ENCODE data around the gene GAMT. TPM values are rescaled to one million over a fixed set of nuclear protein-coding genes. Genes with fewer than 3 reads are reported as not detected.
A peak's percentile ranks its signal among the peaks of the same experiment; 100 is the strongest.

Gene GAMT
- total and polyA plus RNA-seq, 2 of the 13 experiments (the other 11 are each of a cell fraction or from before 2014, with no cell fraction given): 115 to 124 TPM

DNA sequence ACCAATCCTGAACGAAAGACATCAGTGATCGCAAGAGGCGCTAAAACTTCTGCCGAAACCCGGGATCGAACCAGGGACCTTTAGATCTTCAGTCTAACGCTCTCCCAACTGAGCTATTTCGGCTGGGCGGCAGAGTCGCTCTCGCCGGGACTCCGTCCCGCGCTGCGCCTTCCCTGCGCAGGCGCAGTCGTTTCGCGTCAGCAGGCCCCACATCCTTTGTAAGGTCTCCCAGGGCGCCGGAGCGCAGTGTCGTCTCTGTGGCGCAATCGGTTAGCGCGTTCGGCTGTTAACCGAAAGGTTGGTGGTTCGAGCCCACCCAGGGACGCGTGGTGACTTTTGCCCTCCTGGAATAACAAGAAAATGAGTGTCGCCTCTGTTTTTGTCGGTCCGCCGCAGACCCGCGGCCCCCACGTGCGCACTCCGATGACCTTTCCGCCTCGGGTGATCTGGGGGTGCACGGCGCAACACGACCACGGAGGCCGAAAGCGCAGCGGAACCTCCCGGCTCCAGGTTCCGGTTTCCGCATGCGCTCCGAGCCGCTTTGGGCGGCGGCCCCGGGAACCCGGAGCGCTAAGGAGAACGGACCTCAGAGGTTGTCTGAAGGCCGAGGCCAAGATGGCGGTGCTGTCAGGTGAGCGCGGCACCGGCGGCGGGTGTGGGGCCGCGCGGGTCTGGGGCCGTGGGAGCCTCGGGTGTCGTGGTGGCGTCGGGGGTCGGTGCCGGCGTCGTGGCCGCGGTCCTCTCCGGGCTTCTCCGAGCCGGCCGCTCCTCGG is 17.8 kb downstream of the GAMT start, which contains the start of gene NDUFS7 (continued):
- peak; percentile 91; the same call in 1 of the 2 replicates for TF ChIP-seq ZFP41 (CRISPR knock-in tag; IDR thresholded peaks at IDR 0.05; ENCODE audit: borderline replicate concordance)
- TF ChIP-seq ZNF7 (CRISPR knock-in tag; IDR thresholded peaks at IDR 0.05): no peak
- peak; percentile 54; the same call in 1 of the 2 replicates for TF ChIP-seq ZBTB8A (CRISPR knock-in tag; IDR thresholded peaks at IDR 0.05; ENCODE audit: borderline replicate concordance, low read depth)
- TF ChIP-seq TBX2 (CRISPR knock-in tag; IDR thresholded peaks at IDR 0.05; ENCODE audit: borderline replicate concordance): peak; percentile 94
- TF ChIP-seq PHB2 (IDR thresholded peaks at IDR 0.05; ENCODE audit: partially characterized antibody): no peak
- TF ChIP-seq U2AF2 (IDR thresholded peaks at IDR 0.05; ENCODE audit: low read depth, low read length): peak; percentile 90; the same call in 1 of the 2 replicates
- peak; percentile 89 for TF ChIP-seq ARID2 (CRISPR knock-in tag; IDR thresholded peaks at IDR 0.05; ENCODE audit: borderline replicate concordance)
- peak; percentile 98 for TF ChIP-seq ESRRA (CRISPR knock-in tag; IDR thresholded peaks at IDR 0.05; ENCODE audit: low read depth)
- TF ChIP-seq ZSCAN25 (CRISPR knock-in tag; IDR thresholded peaks at IDR 0.05): peak; percentile 87
- peak; percentile 95 for TF ChIP-seq RARA (CRISPR knock-in tag; IDR thresholded peaks at IDR 0.05)
- TF ChIP-seq, protein P1, sequence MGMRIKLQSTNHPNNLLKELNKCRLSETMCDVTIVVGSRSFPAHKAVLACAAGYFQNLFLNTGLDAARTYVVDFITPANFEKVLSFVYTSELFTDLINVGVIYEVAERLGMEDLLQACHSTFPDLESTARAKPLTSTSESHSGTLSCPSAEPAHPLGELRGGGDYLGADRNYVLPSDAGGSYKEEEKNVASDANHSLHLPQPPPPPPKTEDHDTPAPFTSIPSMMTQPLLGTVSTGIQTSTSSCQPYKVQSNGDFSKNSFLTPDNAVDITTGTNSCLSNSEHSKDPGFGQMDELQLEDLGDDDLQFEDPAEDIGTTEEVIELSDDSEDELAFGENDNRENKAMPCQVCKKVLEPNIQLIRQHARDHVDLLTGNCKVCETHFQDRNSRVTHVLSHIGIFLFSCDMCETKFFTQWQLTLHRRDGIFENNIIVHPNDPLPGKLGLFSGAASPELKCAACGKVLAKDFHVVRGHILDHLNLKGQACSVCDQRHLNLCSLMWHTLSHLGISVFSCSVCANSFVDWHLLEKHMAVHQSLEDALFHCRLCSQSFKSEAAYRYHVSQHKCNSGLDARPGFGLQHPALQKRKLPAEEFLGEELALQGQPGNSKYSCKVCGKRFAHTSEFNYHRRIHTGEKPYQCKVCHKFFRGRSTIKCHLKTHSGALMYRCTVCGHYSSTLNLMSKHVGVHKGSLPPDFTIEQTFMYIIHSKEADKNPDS (CRISPR knock-in tag; IDR thresholded peaks at IDR 0.05): peak; percentile 93
- TF ChIP-seq ZNF552 (CRISPR knock-in tag; IDR thresholded peaks at IDR 0.05; ENCODE audit: borderline replicate concordance): peak; percentile 89
- TF ChIP-seq TEAD3 (CRISPR knock-in tag; optimal IDR thresholded peaks at IDR 0.05; ENCODE audit: borderline replicate concordance): peak; percentile 38
- TF ChIP-seq ZSCAN12 (CRISPR knock-in tag; IDR thresholded peaks at IDR 0.05): peak; percentile 93
- peak; percentile 93 for TF ChIP-seq ZFY (CRISPR knock-in tag; IDR thresholded peaks at IDR 0.05)
- TF ChIP-seq, protein P2, sequence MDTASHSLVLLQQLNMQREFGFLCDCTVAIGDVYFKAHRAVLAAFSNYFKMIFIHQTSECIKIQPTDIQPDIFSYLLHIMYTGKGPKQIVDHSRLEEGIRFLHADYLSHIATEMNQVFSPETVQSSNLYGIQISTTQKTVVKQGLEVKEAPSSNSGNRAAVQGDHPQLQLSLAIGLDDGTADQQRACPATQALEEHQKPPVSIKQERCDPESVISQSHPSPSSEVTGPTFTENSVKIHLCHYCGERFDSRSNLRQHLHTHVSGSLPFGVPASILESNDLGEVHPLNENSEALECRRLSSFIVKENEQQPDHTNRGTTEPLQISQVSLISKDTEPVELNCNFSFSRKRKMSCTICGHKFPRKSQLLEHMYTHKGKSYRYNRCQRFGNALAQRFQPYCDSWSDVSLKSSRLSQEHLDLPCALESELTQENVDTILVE (CRISPR knock-in tag; IDR thresholded peaks at IDR 0.05): peak; percentile 99
- no peak; the same call in none of the 2 replicates for TF ChIP-seq EED (CRISPR knock-in tag; IDR thresholded peaks at IDR 0.05)
- TF ChIP-seq, protein P3, sequence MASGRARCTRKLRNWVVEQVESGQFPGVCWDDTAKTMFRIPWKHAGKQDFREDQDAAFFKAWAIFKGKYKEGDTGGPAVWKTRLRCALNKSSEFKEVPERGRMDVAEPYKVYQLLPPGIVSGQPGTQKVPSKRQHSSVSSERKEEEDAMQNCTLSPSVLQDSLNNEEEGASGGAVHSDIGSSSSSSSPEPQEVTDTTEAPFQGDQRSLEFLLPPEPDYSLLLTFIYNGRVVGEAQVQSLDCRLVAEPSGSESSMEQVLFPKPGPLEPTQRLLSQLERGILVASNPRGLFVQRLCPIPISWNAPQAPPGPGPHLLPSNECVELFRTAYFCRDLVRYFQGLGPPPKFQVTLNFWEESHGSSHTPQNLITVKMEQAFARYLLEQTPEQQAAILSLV (CRISPR knock-in tag; IDR thresholded peaks at IDR 0.05; ENCODE audit: borderline replicate concordance): peak; percentile 98
- peak; percentile 88; the same call in 1 of the 2 replicates for TF ChIP-seq ZNF383 (CRISPR knock-in tag; IDR thresholded peaks at IDR 0.05; ENCODE audit: borderline replicate concordance)
- TF ChIP-seq GLI4 (CRISPR knock-in tag; IDR thresholded peaks at IDR 0.05; ENCODE audit: borderline replicate concordance): peak; percentile 54; the same call in 1 of the 2 replicates
- peak; percentile 58; the same call in 1 of the 2 replicates for TF ChIP-seq ZNF720 (CRISPR knock-in tag; IDR thresholded peaks at IDR 0.05)
- TF ChIP-seq ZFP36L2 (CRISPR knock-in tag; IDR thresholded peaks at IDR 0.05): no peak
- TF ChIP-seq IRX3 (CRISPR knock-in tag; IDR thresholded peaks at IDR 0.05; ENCODE audit: borderline replicate concordance, low read depth): peak; percentile 81
- TF ChIP-seq ZNF564 (CRISPR knock-in tag; IDR thresholded peaks at IDR 0.05): 0 out of 2 replicates have a peak, but pooled peaks have one; percentile 19

Data from HepG2 (cell line).